ENCODE results near the gene ORAI1. TPM values are rescaled to one million over a fixed set of nuclear protein-coding genes. Genes with fewer than 3 reads are reported as not detected.
A peak's percentile ranks its signal among the peaks of the same experiment; 100 is the strongest.
"Not testable (repeated sequence)": the region's sequence is repeated elsewhere in the genome, so short reads cannot be mapped to it uniquely, and the experiment has no call there.

The ORAI1 gene
- total RNA-seq: 19.8 TPM
- long read RNA-seq, transcript ORAI1-203 (2 exons, 2,138 nt): major isoform, 8 of 9 reads
- long read RNA-seq, partial matches to known transcripts: 0 of 9 reads
- long read RNA-seq, other reads (novel, unspliced or antisense): 1 of 9 reads

- DNase-seq (ENCODE audit: low spot score): peak; percentile 99
These were observed at the start of gene ORAI1 for GRCh38 chr12:121626087-121626852. TSS of gene ORAI1 (plus strand) at chr12:121626530.

- no peak for DNase-seq (ENCODE audit: low spot score)
These were observed 49.4 kb upstream of the ORAI1 start for GRCh38 chr12:121576851-121577391.

- DNase-seq (ENCODE audit: low spot score): no peak
These were observed 48.7 kb upstream of the ORAI1 start for GRCh38 chr12:121577443-121578180.

GRCh38 chr12:121578230-121579189, 47.8 kb upstream of the ORAI1 start:
- no peak for DNase-seq (ENCODE audit: low spot score)

- no peak for DNase-seq (ENCODE audit: low spot score)
These were observed 47.0 kb upstream of the ORAI1 start for GRCh38 chr12:121579190-121579791.

DNA sequence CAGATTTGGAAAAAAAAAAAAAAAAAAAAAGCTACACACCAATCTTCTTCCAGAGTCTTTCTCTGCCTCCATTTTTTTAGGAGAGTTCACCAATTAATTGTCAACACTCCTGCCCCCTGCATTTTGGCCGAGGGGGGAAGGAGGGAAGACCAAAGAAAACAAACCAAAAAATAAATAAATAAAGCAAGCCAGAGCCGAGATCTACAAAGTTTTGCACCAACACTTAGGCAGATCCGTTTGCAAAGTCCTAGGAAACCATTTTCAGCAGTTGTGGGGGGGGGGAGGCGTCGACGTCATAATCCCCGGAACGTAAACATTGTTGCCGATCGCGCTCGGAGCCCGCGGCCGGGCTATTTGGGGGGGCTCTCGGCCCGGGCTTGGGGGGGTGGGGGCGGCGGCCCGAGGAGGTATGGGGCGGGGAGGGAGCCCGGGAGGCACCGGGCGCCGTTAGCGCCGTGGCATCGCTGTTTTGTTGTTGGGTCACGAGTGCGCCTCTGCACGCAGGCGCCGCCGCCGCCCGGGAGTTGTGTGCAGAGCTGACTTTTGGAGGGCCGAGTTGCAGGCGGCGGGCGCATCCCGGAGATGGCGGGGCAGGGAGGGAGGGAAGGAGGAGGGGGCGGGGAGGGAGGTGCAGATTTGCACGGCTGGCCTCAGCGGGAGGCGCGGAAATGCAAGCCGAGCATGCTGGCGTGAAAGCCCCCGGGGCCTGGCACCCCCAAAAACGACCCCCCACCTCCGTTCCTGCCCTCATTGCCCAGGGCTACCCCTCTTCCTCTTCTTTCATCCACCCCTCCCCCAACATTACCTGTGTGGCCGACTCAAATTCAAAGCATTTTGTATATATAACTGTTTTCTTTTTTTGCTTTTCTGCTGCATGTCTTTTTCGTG, 46.1 kb upstream of the ORAI1 start:
- DNase-seq (ENCODE audit: low spot score): peak; percentile 91

DNA sequence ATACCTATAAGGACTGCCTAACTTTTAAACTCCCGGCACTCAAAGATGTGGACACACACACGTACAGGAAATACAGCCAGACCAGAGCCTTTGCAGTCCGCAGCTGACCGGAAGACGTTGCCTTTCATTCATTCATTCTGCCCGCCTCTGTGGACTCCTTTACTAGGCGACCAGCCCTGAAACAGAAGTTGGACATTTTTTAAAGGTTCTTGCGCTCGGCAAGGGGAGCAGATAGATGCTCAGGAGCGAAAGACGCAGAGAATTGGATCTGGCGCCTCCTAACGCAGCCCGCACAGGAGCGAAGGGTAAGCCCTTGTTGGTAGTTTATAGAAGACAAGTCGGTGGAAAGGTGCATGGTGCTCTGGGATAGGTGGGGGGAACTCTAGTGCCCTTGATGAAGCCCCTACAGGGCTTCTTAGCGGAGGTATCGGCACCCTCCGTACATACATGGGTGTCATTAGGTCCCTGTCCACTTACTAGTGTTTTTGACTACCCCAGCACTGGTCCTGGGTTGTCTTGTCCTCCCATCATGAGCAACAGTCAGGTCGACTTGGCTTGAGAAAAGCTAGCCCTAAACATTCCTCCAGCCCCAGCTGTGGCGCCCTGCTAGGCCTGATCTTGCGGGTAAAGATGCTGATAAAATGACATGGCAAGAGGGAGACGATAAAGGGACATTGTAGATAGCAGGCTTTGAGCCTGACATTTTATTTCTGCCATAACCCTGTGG, 45.2 kb upstream of the ORAI1 start, which contains the start of gene KDM2B:
TSS of gene KDM2B (minus strand) at position 65 of the 727 bp plus-strand sequence. CDS start 112 bp downstream, outside the sequence.
- no peak for DNase-seq (ENCODE audit: low spot score)

DNA sequence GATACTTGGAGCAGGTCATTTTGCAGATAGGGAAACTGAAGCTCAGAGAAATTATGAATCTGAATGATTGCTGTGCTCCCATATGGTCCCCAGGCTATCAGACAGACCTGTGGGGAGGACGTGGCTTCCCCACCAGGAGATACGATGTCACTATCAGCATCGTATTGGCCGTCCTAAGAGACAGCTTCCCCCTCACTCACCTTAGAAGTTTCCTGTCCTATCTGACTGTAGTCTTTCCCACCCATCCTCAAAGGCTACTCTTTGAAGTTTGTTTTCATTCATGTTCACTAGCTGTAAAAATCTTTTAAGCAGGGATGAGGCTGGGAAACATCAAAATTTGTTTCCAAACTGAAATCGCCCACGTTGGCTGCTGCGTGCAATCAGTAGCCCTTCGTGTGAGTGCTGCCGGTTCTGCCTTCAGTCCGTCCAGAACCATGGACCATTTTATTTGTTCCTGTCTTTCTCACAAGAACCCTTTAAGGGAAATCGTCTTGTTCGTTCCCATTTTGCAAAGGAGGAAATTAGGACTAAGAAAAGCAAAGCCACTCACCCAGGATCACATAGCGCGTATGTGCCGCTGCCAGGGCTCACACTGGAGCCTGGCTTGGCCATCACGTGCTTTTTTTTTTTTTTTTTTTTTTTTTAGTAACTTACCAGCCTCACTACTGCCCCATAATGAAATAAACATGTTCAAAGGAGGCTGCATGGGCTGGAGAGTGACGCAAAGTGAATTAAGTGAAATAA, 44.5 kb upstream of the ORAI1 start:
- no peak for DNase-seq (ENCODE audit: low spot score)

- DNase-seq (ENCODE audit: low spot score): no peak
These were observed 43.6 kb upstream of the ORAI1 start for GRCh38 chr12:121582583-121583333.

DNA sequence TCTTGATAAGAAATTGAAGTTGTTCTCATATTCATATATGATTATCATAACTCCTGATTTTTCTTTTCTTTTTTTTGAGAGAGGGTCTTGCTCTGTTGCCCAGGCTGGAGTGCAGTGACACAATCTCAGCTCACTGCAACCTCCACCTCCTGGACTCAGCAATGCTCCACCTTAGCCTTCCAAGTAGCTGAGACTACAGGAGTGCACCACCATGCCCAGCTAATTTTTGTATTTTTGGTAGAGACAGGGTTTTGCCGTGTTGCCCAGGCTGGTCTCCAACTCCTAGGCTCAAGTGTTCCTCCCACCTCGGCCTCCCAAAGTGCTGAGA, 43.0 kb upstream of the ORAI1 start:
- DNase-seq (ENCODE audit: low spot score): not testable (repeated sequence)

DNA sequence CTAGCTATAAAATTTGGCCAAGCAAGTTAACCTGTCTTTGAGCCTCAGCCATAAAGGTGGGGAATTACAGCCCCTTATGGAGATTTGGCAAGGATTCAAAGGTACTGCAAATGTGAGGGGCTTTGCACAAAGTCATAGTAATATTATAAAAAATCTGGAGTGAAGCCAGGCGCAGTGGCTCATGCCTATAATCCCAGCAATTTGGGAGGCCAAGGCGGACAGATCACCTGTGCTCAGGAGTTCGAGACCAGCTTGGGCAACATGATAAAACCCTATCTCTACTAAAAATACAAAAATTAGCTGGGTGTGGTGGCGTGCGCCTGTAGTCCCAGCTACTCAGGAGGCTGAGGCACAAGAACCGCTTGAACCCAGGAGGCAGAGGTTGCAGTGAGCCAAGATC, 41.4 kb upstream of the ORAI1 start:
- DNase-seq (ENCODE audit: low spot score): not testable (repeated sequence)

DNA sequence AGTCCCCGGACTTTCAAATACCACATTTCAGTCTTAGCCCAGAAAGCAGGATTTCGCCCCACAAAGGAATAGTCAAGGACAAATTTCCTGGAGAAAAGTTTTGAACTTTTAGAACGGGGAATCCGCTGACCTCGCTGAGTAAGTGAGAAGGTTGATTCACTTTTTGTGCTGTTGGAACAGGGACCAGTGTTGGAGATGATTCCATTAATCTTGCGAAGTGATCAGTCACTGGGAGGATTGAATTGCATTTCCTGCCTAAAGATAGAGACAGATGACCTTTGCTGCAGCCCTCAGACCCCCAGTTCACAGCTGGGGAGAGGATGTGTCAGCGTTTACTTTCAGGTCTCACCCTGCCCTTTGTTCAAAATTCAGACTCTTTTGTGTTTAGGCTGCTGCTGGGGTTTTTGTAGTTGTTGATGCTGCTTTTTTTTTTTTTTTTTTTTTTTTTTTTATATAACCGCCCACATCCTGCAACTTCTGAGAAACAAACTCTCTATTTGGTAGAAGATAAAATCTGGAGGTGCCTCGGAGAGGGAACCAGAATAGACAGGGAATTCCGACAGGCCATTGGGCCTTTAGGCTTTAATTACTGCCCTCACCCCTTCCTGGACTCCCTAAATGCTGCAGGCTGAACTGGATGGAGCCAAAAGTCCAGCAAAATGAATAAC, 35.7 kb upstream of the ORAI1 start:
- no peak for DNase-seq (ENCODE audit: low spot score)

DNA sequence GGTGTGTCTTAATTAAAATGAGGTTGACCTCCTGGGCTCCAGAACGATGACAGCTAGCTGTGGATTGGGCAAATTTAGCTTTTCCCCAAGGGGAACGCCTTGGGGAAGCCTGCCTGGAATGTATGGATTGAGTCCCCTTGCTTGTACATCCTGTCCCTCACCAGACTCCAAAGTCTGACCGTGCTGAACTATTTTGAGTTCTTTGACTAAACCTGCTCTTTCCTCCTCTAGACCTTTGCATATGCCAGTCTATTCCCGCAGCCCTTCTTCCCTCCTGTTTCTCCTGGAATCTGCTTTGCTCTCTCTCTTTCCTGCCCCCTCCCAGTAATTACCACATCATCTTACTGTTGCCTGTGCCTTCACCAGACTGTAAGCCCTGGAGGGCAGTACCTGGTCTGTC, 34.0 kb upstream of the ORAI1 start:
- no peak for DNase-seq (ENCODE audit: low spot score)

GRCh38 chr12:121595520-121595919, 30.8 kb upstream of the ORAI1 start:
- DNase-seq (ENCODE audit: low spot score): no peak

GRCh38 chr12:121596526-121596925, 29.8 kb upstream of the ORAI1 start:
- DNase-seq (ENCODE audit: low spot score): no peak

DNA sequence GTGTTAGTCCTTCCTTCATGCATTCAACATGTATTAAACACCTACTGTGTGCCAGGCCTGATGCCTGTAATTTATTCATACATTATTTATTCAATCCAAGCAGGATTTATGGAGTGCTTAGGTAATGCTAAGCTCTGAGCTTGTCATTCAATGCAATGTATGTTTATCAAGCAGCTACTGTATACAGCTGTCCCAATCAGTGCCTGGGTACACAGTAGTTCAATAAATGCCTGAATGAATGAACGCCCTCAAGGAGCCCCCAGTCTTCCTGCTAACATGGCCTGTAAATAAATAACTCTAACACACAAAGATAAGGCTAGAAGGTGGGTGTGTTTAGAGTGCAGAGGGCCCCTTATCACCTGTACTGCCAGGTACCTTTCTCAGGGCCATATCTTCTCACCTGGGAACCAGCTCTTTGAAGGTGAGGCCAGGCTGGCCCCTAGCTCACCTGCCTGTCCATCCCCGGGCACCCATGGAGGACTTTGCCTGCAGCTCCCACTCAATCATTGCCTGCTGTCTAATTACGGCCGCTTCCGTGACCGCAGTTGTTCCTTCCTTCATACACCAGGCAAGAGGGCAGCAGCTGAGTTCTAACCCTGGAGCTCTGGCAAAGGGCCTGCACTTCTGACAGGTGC, 25.5 kb upstream of the ORAI1 start:
- DNase-seq (ENCODE audit: low spot score): no peak

Measured in mesenteric fat pad (tissue), 1 donor.